CD4-positive, alpha-beta T cell treated with Interleukin-12 subunit alpha and Interleukin-12 subunit beta, for 1 hour (primary cell): ENCODE measurements around the gene SYT6.

Experiments
- DNase-seq: peaks from one replicate; pipeline ENCODE4 v3.0.0-alpha.2; 2020

The SYT6 gene

GRCh38 chr1:114153261-114154145 lies at the start of gene SYT6:
Gene SYT6 (minus strand): TSS chr1:114153869. CDS start chr1:114153772, 97 bp downstream.
- DNase-seq, result no peak

DNA sequence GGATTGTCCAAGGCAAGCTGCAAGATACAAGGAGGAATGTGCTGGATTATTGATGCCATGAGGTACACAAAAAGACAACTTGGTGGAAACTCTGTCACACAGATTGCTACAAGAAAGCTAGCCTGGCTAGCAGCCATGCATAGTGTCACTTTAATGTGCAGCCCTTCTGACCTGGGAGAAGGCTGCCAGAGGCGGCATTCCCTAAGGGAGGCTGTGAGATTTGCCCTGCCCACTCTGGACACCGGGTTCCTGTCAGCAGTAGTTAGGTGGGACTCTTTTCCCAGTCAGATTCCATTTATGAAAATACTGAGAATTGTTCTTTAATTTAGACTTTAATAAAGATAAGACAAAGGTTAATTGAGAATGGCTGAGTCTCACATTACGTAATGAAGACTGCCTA lies 47.8 kb upstream of the SYT6 start:
- no peak for DNase-seq

GRCh38 chr1:114199017-114199594 lies 45.4 kb upstream of the SYT6 start:
- DNase-seq, result no peak

GRCh38 chr1:114196992-114197907 lies 43.6 kb upstream of the SYT6 start:
- no peak for DNase-seq

DNA sequence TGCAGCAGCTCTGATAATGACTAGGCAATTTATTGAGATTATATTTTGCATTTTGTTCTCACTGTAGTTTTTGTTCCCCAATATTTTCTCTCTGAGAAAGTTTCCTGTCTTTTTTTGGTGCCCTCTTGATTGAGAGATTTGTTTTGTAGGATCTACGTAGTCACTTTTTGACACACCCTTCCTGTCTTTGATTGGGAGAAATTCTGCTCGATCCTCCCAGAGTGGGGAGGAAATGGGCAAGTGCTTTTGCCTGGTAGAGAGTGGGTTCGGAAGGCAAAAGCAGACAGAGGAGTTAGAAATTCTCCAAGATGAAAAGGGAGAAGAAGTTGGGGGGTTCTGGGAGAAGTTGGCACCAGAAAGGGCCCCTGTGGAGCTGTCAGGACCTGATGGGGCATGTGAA lies 42.1 kb upstream of the SYT6 start:
- DNase-seq, result no peak

DNA sequence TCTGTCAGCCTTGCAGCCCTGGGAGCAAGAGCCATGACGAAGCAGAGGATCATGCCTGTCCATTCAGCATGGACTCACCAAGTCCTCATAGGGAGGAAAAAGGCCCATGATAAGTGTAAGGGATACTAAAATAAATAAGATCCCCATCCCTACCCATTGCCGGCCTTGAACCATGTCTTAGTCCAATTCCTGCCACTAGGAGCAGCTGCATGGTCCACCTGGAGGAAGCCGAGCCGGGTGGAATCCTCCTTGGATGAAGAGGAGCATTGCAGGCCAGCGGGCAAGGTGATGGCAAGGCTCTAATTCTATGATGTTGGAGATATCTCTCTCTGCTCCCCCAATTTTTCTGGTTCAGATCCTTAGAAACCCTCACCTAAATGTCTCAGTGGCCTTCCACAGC lies 38.7 kb upstream of the SYT6 start:
- no peak for DNase-seq

DNA sequence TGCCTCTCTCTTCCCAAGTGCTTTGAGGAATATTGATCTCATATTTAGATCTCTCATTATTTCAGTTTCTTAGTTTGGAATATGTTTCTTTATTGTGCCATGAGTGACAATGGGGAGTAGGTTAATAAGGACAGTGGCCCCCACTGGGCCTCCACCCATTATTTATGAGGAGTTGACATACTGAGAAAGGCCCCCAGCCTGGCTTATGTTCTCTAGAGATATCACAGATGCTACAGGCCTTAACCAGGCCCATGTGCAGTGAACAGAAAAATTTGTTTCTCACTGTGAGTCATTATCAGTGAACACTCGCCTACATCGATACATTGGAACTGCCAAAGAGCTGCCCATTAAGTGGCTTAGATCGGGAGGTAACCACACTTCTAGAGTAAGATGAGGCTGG lies 35.7 kb upstream of the SYT6 start:
- no peak for DNase-seq

- no peak for DNase-seq
These were observed 27.7 kb upstream of the SYT6 start for GRCh38 chr1:114181356-114181755.

GRCh38 chr1:114180742-114181141 lies 27.1 kb upstream of the SYT6 start:
- no peak for DNase-seq

DNA sequence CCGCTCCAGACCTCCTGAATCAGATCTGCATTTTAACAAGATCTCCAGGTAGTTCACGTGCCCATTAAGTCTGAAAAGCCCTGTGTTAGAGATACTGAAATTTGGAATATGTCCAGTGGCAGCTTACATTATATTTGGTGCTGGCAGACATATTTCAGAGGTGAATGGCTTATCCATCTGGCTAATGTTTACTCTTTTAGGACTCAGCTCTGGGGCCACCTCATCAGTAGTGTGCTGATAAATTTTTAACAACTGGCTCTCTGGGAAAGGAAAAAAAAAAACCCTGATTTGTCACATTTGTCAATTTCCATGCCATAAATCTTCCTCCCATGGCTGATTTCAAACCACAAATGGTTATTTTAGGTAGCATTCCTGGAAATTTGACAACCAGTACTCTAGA lies 25.3 kb upstream of the SYT6 start:
- DNase-seq, result no peak

GRCh38 chr1:114177282-114177681 lies 23.6 kb upstream of the SYT6 start:
- DNase-seq, result no peak

- DNase-seq, result no peak
These were observed 22.7 kb upstream of the SYT6 start for GRCh38 chr1:114176366-114176765.

- no peak for DNase-seq
These were observed 20.0 kb upstream of the SYT6 start for GRCh38 chr1:114173680-114174079.

GRCh38 chr1:114169509-114169908 lies 15.8 kb upstream of the SYT6 start:
- no peak for DNase-seq

DNA sequence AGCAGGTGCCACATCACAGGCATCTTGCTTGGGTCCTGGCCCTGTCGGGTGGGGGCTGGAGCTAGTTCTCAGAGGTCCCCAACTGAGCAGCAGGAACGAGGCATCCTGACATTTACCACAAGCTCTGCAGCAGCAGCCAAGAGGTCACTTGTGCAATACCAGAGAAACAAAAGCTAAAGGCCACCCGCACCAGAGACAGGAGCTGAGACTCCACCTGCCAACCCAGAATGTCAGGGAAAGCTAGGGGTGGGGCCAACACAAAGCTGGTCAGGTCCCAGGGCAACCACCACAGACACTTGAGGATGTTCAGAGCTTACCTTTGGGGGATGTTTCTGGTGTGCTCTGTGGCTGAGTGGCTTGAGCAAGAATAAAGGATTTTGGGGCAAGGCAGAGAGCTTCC lies 13.6 kb upstream of the SYT6 start:
- DNase-seq, result no peak

DNA sequence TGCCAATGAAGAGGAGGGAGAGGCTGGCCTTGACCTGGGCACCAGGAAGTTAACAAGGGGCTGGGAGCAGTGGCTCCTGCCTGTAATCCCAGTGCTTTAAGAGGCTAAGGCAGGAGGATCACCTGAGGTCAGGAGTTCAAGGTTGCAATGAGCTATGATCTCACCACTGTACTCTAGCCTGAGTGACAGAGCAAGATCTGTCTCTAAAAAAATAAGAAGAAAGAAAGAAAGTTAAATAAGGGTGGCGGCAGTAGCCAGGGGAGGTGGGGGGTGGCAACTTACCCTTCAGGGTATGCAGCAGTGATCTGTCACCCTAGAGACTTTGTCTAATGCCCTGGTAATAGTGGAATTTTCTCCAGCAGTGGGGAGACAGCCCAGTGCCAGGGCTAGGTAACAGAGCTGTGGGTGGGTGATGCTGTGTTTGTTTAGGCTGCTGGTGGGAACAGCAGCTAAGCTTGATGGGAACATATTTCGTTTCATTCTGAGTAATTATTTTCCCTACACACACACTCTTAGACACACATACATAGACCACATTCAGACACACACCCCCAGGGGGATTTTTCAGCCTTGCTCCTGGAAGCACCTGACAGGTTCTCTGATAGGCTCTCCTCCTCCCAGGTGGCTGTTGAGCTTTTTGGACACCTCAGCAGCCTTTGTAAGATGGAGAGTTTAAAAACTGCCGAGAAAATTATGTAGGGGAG lies 11.3 kb upstream of the SYT6 start:
- no peak for DNase-seq

DNA sequence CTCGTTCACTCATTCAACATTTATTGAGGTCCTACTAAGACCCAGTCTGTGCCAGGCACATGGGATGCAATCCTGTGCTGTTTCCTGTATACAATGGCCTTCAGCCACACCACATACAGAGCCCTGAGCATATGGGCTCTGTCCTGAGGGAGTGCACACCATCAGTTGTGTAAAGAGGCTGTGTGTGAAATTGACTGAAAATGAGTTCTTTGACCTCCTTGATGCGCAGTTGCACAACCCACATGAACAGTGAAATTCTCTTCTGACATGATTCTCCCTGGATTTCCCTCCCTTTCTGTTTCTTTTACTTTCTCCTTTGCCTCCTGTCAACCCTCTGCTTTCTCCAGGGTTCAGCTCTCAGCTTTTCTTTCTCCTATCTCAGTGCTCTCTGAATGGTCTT lies 6.3 kb upstream of the SYT6 start:
- DNase-seq, result no peak

DNA sequence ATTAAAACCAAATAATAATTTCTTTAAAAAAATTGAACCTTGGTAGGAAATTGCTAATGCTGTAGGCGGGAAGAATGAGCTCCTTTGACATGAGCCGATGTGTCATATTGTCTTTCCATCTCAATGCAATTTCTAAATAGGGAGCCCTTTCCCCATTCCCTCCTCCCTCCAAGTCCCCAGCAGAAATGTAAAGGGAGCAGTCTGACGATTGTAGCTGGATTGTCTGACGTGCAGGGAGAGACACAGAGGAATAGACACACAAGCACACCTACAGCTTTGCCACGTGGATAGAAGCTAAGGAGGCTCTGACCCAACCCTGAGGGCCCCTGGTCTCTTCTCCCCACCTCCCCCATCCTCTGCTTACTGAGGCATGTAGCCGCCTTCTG lies 3.6 kb upstream of the SYT6 start:
- no peak for DNase-seq

DNA sequence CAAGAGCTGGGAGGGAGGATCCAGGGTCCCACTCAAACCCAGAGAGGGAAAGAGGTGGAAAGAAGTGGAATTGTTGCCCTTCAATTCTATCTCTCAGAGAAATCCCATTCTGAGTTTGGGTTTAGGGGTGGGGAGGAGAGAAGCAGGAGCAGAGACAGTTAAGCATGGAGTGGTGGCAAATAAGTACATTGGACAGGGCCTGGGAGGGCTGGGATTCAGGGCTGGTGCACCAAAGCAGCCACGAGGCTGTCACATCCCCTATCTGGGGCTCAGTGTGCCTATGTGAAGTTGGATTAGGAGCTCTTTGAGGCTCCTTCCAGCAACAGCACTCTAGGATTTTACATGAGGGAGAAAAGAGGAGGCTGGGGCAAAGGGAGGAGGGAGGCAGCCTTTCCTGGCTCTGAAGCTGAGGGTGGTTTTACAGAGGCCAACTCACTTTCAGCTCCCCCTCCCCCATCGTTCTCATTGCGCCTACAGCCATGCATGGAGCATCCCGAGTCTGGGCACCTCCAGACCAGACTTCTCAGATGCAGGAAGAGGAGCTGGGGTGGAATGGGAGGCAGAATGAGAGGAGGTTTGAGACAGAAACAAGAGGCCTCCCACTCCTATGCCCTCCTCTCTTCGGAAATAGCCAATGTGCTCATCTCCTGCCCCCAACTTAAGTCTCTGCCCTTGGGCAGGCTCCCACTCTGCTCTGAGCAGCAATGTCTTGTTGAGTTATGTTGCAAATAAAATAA lies 3.0 kb upstream of the SYT6 start:
- DNase-seq, result no peak

GRCh38 chr1:114155706-114156105 lies 2.0 kb upstream of the SYT6 start:
- DNase-seq, result no peak

- DNase-seq, result no peak
These were observed 1.3 kb upstream of the SYT6 start for GRCh38 chr1:114154963-114155322.
